GM18909 (cell line): Measurements from ENCODE around the gene ZNF254.
"Not testable (repeated sequence)": the region's sequence is repeated elsewhere in the genome, so short reads cannot be mapped to it uniquely, and the experiment has no call there.

ENCODE experiments used
- ATAC-seq: cut with Tn5 transposase; IDR thresholded peaks from one replicate; pipeline ENCODE4 v1.9.1; 2021; ENCODE audit warnings: mild to moderate bottlenecking; ENCODE audit not compliant: unreplicated experiment, poor library complexity

ZNF254 gene

GRCh38 chr19:24069905-24070657, 16.9 kb upstream of the ZNF254 start:
- no peak for ATAC-seq

GRCh38 chr19:24071078-24071477, 15.9 kb upstream of the ZNF254 start:
- no peak for ATAC-seq

- no peak for ATAC-seq
These were observed 14.3 kb upstream of the ZNF254 start for GRCh38 chr19:24072720-24073119.

GRCh38 chr19:24073807-24074206, 13.2 kb upstream of the ZNF254 start:
- no peak for ATAC-seq

- ATAC-seq: no peak
These were observed 12.1 kb upstream of the ZNF254 start for GRCh38 chr19:24074720-24075454.

GRCh38 chr19:24075530-24075929, 11.5 kb upstream of the ZNF254 start:
- ATAC-seq: not testable (repeated sequence)

GRCh38 chr19:24078680-24079079, 8.3 kb upstream of the ZNF254 start:
- no peak for ATAC-seq

- no peak for ATAC-seq
These were observed 5.9 kb upstream of the ZNF254 start for GRCh38 chr19:24081056-24081455.

- no peak for ATAC-seq
These were observed 11.4 kb downstream of the ZNF254 start for GRCh38 chr19:24098359-24098758.

GRCh38 chr19:24099829-24100228, 12.8 kb downstream of the ZNF254 start:
- no peak for ATAC-seq

- ATAC-seq: not testable (repeated sequence)
These were observed 13.6 kb downstream of the ZNF254 start for GRCh38 chr19:24100597-24100996.

- ATAC-seq: no peak
These were observed 14.6 kb downstream of the ZNF254 start for GRCh38 chr19:24101459-24102115.

- no peak for ATAC-seq
These were observed 40.6 kb downstream of the ZNF254 start for GRCh38 chr19:24127601-24128000.

- no peak for ATAC-seq
These were observed 53.1 kb downstream of the ZNF254 start for GRCh38 chr19:24140099-24140498.

GRCh38 chr19:24140591-24140990, 53.6 kb downstream of the ZNF254 start:
- ATAC-seq: no peak

GRCh38 chr19:24141612-24142011, 54.6 kb downstream of the ZNF254 start:
- no peak for ATAC-seq

- ATAC-seq: no peak
These were observed 55.8 kb downstream of the ZNF254 start for GRCh38 chr19:24142771-24143170.

GRCh38 chr19:24159707-24160106, 72.7 kb downstream of the ZNF254 start:
- ATAC-seq: no peak

GRCh38 chr19:24166055-24166454, 79.1 kb downstream of the ZNF254 start:
- no peak for ATAC-seq

GRCh38 chr19:24173882-24174281, 86.9 kb downstream of the ZNF254 start:
- no peak for ATAC-seq

- no peak for ATAC-seq
These were observed 90.7 kb downstream of the ZNF254 start for GRCh38 chr19:24177686-24178085.
